ENCODE results near the gene NAP1L4.

Gene NAP1L4, protein sequence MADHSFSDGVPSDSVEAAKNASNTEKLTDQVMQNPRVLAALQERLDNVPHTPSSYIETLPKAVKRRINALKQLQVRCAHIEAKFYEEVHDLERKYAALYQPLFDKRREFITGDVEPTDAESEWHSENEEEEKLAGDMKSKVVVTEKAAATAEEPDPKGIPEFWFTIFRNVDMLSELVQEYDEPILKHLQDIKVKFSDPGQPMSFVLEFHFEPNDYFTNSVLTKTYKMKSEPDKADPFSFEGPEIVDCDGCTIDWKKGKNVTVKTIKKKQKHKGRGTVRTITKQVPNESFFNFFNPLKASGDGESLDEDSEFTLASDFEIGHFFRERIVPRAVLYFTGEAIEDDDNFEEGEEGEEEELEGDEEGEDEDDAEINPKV

DNA sequence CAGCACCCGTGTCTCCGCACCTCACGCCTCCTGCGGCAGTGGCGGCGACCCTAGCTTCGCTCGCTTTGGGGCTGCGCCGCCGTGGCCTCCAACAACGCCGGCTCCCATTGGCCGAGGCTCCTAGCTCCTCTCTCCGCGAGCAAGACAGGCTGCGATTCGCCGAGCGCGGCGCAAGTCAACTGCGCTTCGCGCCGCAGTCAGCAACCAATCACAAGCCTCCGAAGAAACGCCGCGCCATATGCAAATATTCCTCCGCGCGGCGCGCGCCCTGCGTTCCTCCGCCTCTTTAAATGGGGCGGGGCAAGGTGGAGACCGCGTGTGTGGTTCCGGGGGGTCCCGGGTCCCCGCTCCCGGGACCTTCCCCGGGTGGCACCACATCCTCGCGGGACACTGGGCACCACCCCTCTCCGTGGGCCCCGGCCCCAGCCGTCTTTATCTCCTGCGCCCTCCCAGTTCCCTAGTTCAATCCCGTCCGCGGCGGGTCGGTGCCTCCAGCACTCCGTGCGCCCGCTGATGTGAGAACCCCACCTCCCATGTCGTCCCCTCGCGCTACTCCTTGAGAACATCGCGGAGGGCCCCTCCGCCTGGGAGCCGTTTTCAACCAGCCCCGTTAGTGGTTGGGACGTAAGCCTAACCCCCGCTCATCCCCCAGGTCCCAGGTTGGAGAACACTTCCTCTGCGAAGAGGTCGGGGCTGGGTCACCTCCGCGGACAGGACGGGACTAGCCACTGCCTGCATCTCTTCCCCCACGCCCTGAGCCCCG is at the start of gene NAP1L4:
NAP1L4 (minus strand) TSS at position 96 of the 763 bp plus-strand sequence. CDS start 13,109 bp downstream, outside the sequence.
- peak; percentile 83 for DNase-seq

DNA sequence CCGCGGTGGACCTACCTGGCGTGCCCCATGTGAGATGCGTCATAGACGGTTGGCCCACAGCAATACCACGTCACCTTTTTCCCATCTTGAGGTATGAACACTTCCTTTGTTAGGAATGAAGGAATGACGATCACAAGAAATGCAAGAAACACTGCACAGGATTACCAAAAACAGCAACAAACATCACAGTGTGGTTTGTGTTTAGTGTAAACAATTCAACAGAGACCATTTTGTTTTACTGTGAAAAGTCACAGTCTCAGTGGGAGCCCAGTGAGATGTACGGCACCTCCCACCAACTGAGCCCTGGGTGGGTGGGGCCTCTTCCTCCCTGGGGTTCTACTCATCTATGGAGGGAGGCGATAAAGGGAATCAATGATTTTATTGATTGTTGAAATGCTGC is 48.8 kb upstream of the NAP1L4 start:
- no peak for DNase-seq

GRCh38 chr11:3037945-3038271 is 45.8 kb upstream of the NAP1L4 start:
- DNase-seq: no peak

GRCh38 chr11:3037040-3037944 is 45.2 kb upstream of the NAP1L4 start:
- DNase-seq: no peak

- DNase-seq: no peak
These were observed 44.3 kb upstream of the NAP1L4 start for GRCh38 chr11:3036419-3036818.

- DNase-seq: no peak
These were observed 43.2 kb upstream of the NAP1L4 start for GRCh38 chr11:3035333-3035732.

DNA sequence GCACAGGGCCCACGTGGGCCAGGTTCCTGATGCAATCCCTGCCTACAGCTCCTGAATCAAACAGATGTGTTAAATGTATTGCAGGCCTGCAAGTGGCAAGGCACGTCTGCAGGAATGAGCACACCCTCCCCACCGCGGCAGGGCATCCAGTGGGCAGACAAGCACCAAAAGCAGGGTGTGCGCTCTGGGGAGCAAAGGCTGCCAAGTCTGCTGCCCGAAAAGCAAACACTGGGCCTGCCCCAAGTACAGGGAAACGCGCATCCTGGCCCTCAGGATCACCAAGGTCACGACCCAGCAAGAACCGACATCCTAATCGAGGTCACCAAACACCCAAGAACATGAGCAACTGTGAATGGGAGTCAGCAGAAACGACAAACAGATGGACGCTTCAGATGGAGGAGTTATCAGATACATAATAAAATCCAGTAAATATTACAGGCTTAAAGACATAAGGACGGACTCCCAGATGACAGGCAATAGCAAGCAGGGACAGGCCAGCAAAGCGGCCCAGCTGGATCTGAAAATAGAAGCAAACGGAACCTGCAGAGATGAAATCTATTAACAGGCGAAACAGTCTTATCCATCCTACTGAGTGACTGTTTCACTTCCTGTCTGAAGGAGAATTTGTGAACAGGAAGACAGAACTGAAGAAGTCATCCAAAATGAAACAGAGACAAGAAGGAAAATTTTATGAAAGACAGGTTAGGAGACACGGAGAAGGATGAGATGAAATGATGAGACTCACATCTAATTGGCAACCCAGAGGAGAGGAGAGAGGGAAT is 38.4 kb upstream of the NAP1L4 start:
- no peak for DNase-seq

DNA sequence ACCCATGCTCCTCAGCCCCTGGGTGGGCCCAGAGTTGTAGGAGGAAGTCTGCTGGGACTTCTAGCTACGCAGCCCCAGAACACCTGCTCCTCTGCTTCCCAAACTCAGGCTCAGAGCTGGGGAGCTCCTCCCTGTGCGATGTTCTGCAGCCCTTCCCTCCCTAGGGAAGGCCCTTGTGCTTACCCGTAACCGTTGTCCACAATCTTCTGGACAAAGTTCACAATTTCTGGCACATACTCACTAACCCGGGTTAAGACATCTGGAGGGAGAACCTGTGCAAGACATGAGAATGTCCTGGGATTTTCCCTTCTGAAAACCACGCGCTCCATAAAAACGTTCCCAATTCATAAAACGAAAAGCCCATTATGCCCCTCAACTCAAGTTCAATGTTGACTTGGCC is 36.7 kb upstream of the NAP1L4 start:
- no peak for DNase-seq

- DNase-seq: no peak
These were observed 34.7 kb upstream of the NAP1L4 start for GRCh38 chr11:3026803-3027202.

- no peak for DNase-seq
These were observed 30.9 kb upstream of the NAP1L4 start for GRCh38 chr11:3022982-3023381.

- no peak for DNase-seq
These were observed 30.3 kb upstream of the NAP1L4 start for GRCh38 chr11:3022300-3022967.

GRCh38 chr11:3021125-3021524 is 29.0 kb upstream of the NAP1L4 start:
- DNase-seq: no peak

- DNase-seq: no peak
These were observed 27.9 kb upstream of the NAP1L4 start for GRCh38 chr11:3020011-3020410.

- DNase-seq: no peak
These were observed 26.5 kb upstream of the NAP1L4 start for GRCh38 chr11:3018596-3018995.

GRCh38 chr11:3016861-3017260 is 24.7 kb upstream of the NAP1L4 start:
- no peak for DNase-seq

- no peak for DNase-seq
These were observed 23.7 kb upstream of the NAP1L4 start for GRCh38 chr11:3015796-3016195.

DNA sequence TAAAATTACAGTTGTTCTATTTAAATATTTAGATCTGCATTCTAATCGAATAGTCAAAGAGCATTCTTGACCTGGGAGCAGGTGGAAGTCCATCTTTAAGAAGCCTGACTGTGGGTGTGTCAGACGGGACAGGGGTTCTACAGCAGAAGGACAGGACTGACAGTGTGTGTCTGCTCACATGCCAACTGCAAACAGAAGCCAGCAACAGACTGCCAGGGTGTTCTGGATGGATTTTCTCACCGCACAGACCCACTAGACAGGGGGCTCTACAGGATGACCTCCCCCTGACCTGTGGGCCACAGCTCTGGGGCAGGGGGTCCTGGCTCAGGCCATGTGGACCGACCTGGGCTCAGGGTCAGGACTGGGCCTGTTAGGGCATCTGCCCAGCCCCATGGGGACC is 22.8 kb upstream of the NAP1L4 start:
- no peak for DNase-seq

DNA sequence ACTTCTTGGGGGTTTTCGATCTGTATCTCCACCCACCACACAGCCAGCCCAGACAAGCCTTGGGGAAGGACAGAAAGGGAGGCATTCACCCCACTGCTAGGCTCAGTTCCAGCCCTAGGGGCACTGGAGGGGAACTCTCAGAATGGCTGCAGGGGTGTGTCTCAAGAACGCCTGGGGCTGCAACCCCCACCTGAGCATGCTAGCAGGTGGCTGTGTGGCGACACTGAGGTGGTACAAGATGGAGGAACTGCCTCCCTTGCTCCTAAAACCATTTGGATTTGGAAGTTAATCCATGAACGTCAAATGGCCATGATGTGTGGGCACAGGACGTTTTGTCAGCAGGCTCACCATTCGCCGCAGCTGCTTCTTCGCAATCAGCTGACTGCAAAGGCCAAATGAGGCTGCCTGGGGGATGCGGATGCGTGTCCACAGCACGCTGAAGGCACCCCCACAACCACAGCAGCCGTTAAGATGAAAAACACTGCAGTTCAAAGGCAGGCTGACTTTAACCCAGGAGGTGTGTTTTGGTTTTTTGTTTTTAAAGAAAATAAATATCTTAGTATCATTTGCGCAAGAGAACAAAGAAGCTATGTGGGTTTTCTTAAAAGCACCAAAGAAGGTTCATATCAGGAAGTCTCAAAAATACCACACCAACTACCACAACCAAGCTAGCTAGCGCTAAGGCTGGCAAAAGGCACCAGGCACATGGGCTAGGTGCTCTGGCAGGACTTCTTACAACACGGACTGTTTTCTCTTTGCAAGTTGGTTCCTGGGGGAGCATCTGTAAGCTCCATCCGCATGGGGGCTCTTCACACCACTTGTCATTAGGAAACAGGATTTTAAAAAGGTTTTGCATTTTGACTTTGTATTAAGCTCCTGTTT is 22.2 kb upstream of the NAP1L4 start:
- no peak for DNase-seq

GRCh38 chr11:3011891-3012885 is 20.1 kb upstream of the NAP1L4 start:
- DNase-seq: no peak

Data from NCI-H2171 (cell line).